GM21528 (cell line): Measurements from ENCODE around the gene PATZ1.

Experiments
- ATAC-seq: cut with Tn5 transposase; IDR thresholded peaks from one replicate; pipeline ENCODE4 v1.9.1; 2021; ENCODE audit warnings: mild to moderate bottlenecking, moderate library complexity; ENCODE audit not compliant: unreplicated experiment, low FRiP score

PATZ1 gene

GRCh38 chr22:31344256-31344577 lies 1.9 kb downstream of the PATZ1 start:
- ATAC-seq: no peak

GRCh38 chr22:31343235-31344191 lies 2.6 kb downstream of the PATZ1 start:
- no peak for ATAC-seq

- ATAC-seq: no peak
Observed at GRCh38 chr22:31342389-31343140, 3.6 kb downstream of the PATZ1 start.

- no peak for ATAC-seq
Observed at GRCh38 chr22:31341386-31342088, 4.6 kb downstream of the PATZ1 start.

GRCh38 chr22:31340765-31341247 lies 5.3 kb downstream of the PATZ1 start:
- no peak for ATAC-seq

GRCh38 chr22:31340360-31340759 lies 5.8 kb downstream of the PATZ1 start:
- no peak for ATAC-seq

GRCh38 chr22:31339148-31339832 lies 6.9 kb downstream of the PATZ1 start:
- no peak for ATAC-seq

- no peak for ATAC-seq
Observed at GRCh38 chr22:31337178-31337577, 9.0 kb downstream of the PATZ1 start.

GRCh38 chr22:31334329-31334728 lies 11.8 kb downstream of the PATZ1 start:
- no peak for ATAC-seq

- no peak for ATAC-seq
Observed at GRCh38 chr22:31333641-31334040, 12.5 kb downstream of the PATZ1 start.

- ATAC-seq: no peak
Observed at GRCh38 chr22:31332886-31333285, 13.3 kb downstream of the PATZ1 start.

GRCh38 chr22:31332010-31332409 lies 14.1 kb downstream of the PATZ1 start:
- ATAC-seq: no peak

GRCh38 chr22:31329453-31330215 lies 16.5 kb downstream of the PATZ1 start:
- ATAC-seq: no peak

- ATAC-seq: no peak
Observed at GRCh38 chr22:31329029-31329428, 17.1 kb downstream of the PATZ1 start.

GRCh38 chr22:31328544-31328960 lies 17.6 kb downstream of the PATZ1 start:
- ATAC-seq: no peak

- ATAC-seq: no peak
Observed at GRCh38 chr22:31327806-31328543, 18.2 kb downstream of the PATZ1 start.

GRCh38 chr22:31326877-31327276 lies 19.3 kb downstream of the PATZ1 start:
- no peak for ATAC-seq

- ATAC-seq: no peak
Observed at GRCh38 chr22:31323578-31324550, 22.3 kb downstream of the PATZ1 start.
